NOMO-1 treated with DMSO at 0.1 percent for 48 hours (cell line): ENCODE measurements around the gene PAX9.

ENCODE experiments used
- DNase-seq: peaks from one replicate; lab custom pipeline; 2025; ENCODE audit not compliant: unreplicated experiment; lab: John Stamatoyannopoulos, UW

Gene PAX9

DNA sequence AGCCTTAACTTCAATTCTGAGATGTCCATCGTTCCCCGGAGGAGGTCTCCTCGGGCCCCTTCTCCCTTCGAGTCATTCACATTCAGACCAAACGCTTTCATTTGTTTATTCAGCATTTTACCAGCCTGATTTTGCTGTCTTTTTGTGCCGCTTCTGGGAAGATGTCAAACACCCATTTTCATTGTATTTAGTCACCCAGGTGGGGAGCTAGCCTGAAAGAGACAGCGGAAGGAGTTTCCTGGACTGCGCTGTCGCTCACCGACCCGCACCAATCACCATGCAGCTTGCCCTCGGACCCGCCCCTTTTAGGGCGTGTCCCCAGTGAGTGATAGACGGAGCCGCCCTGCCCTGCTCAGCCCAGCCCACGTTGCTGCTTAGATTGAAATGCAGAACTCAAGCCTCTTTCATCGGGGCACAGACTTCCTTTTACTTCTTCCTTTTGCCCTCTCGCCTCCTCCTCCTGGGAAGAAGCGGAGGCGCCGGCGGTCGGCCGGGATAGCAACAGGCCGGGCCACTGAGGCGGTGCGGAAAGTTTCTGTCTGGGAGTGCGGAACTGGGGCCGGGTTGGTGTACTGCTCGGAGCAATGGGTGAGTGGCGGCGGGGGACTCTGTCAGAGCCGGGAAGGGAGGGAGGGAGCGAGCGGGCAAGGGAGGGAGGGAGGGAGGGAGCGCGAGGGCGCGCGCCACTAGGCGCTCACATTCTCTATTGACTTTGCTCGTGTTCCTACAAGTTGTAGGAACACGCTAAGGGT, at the start of gene PAX9:
Gene PAX9, plus strand, starts transcription at position 355 of the 752 bp plus-strand sequence. Its CDS starts 230 bp downstream, at position 585.
- DNase-seq, result no peak

DNA sequence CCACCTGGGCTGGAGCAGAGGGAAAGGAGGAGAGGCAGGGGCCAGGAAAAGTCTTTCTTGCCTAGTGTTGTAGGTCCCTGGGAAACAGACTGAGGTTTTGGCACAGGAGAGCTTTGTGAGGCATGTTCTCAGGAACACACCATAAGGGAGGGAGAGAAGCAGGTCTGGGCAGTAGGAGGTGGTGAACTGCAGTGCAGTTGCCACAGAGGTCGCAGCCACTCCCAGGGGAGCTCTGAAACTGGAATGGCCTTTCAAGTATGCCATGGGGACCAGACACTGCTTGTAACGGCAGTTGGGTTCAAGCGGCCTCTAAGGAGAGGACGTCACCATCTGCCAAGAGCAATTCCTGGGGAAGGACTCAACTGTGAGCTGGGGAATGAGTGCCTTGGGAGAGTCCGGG, 43.8 kb upstream of the PAX9 start:
- DNase-seq, result no peak

DNA sequence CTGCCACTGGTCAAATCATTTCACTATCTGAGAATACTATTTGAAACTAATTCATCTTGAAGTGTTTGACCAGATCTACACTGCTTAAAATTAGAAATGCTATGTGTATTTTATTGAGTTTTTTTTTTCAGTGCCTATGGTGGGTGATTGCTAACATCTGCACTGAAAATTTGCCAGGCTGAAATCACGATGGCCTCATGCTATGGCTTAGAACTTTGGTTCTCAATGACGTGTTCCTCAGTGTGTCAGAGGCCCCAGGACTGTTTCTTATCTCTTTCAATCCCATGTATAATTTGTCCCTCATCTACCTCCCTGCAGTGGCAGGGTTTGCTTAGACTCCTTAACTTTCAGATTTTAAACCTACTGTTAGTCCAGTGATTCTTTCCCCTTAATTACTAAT, 43.0 kb upstream of the PAX9 start:
- DNase-seq, result no peak

DNA sequence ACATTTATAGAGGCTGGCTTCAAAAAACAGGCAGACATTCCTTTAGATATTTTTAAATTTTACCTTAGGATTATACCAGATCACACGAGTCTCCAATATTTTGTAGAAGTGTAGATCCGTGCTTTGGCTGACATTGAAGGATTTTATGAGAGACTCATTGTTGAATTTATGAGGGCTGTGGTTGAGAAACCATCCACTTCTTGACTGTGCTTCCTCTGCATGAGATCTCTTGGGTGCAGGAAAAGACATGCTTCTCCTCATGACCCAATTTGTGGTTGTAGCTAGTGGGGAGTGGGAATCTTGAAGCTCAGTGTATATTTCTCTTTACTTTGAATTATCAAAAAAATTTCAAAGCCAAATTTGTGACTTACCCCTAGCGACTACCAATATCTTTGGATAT, 42.5 kb upstream of the PAX9 start:
- no peak for DNase-seq

DNA sequence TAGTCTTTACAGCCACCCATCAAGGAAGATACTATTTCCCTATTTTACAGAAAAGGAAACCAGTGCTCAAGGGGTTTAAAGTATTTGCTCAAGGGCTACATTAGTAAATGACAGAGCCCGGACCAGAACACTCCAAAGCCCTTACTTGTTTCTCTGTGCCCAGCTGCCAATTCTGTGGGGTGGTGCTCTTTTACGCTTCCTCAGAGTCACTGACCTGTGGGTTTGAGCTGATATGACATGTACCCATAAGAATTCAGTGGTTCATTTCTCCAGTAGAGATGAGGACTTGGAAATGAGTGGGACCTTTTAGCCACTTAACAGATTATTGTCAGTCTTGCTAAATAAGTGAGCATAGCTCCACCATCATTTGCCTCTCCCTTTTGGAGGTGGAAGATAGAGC, 41.8 kb upstream of the PAX9 start:
- DNase-seq, result no peak

DNA sequence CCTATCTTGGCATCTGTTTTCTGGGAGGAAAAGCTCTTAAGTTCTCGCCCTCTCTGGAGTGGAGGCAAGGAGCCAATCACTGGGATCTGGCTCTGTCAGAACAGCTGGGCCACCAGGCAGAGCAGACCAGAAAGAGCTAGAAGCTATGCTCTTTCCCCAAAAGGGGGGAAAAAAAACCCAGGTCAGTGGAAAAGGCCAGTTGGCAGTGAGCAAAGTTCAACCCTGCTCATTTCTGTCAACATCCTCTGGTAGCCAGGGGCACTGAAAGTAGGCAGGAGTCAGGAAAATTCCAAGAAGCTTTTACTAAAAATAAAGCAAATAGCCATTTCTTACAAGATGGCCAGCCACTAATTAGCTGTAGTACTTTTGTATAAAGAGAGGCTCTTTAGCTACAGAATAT, 36.6 kb upstream of the PAX9 start:
- DNase-seq, result no peak

DNA sequence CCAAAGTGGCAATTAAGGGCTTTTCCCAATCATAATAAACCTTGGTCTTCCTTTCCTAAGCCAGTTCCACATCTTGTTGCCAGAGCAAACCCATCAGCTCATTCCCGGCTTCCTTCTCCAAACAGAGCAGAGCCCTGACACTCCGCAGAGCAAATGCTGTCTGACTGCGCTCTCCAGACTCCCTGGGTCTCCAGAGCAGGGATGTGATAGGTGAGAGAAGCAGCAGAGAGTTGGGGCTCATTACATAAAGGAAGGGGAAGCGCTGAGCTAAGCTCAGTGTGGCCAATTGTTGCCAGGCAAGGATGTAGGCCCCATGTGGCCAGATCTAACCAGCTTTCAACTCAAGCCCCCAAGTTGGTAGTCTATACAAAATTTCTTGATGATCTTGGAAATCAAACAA, 36.2 kb upstream of the PAX9 start:
- DNase-seq, result no peak

DNA sequence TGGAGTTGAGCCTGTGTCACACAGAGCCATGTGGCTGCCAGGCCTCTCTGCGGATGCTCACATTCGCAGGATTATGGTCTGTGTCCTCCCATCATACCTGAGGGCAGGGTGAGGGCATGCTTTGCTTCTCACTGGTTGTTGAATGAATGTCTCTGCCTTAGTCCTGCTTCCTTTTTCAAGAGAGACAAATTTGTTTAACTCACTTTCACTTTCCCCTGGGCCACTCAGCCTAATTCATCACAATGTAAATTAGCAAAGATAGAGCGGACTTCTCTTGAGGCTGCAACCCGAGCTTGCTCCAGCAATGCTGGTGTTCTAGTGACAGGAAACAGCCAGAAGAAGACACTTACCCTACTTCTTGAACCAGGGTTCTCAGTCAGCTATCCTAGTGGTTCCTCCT, 35.5 kb upstream of the PAX9 start:
- no peak for DNase-seq

DNA sequence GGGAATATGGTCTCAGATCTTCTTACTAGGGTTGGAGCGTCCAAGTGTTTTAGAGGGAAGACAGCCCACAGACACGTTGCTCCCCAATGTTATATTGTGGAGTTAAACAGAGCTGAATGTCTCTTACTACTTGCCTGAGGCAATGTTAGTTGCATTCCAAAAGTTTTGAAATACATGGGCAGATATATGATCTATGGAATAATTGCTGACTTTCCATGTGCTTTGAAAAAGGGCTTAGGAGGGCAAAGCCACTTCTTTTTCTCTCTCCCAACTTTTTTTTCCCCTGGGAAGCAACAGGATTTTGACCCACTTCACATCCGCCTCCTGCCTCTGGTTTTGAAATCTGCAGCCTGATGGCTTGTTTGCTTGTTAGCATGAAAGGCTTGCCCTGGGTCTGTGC, 33.7 kb upstream of the PAX9 start:
- DNase-seq, result no peak

DNA sequence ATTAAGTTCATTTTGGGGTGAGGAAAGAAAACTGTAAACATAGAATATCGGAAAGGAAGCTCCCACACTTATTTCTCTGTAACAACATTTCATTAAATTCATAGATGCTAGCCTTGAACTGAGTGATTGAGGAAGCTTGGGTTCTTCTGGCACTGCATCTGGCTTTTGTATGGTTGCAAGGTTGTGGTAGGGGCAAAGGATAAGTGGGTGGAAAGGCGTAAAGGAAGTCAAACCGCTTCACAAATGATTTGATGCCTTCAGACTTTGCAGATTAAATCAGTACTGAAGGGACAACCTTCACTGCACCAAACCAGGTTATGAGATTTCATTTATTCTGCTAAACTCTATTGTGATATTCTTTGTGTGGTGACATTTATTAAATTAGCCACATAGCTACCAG, 28.1 kb upstream of the PAX9 start:
- DNase-seq, result no peak

DNA sequence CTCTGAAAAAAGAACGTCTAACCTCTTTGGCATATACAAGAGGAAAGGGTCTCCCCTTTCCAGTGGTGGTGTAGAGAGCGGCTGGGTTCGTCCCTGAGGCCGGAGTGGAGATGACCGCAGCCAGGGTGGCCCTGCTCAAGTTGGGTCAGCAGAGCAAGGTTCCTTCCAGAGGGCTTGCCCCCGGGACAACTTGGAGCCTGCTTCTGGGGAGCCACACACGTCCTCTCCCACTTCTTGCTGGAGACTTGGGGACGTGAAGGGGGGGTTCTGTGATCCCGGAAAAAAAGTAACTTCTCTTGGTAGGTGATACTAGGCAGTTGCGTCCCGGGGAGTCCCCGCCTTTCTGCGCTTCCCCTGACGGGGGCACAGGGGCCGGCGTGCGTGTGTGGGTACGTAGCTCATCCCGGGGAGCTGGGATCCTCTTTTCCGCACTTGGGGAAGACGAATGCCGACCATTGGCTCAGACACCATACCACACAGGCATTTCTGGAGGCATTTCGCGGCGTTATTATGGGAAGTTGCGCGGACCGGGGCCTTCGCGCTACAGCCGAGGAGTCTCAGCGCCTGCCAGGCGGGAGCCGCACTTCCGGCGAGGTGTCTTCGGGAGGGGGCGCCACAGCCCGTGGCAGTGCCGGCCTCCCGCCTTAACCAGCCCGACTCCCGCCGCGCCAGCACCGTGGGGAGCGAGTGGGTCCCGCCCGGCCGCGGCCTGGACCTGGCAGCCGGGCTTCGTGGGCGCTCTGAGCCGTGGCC, 14.8 kb upstream of the PAX9 start:
- no peak for DNase-seq

DNA sequence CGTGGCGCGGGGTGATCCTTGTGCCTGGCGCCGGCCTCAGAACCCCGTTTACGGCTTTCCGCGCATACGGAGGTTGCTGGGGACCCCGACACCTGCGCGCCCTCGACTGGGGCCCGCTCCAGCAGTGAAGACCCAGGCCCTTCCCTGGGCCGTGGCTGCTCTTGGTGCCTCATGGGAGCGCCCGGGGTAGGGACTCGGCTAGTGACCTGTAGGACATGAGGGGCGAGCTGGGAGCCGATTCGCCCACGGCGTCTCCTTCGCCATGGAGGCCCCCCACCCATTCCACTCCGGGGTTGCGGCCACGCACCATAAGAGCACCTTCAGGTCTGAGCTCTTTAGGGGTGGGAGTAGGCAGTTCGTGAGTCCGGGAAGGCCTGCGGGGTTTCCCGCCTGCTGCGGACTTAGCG, 14.2 kb upstream of the PAX9 start:
- DNase-seq, result no peak

DNA sequence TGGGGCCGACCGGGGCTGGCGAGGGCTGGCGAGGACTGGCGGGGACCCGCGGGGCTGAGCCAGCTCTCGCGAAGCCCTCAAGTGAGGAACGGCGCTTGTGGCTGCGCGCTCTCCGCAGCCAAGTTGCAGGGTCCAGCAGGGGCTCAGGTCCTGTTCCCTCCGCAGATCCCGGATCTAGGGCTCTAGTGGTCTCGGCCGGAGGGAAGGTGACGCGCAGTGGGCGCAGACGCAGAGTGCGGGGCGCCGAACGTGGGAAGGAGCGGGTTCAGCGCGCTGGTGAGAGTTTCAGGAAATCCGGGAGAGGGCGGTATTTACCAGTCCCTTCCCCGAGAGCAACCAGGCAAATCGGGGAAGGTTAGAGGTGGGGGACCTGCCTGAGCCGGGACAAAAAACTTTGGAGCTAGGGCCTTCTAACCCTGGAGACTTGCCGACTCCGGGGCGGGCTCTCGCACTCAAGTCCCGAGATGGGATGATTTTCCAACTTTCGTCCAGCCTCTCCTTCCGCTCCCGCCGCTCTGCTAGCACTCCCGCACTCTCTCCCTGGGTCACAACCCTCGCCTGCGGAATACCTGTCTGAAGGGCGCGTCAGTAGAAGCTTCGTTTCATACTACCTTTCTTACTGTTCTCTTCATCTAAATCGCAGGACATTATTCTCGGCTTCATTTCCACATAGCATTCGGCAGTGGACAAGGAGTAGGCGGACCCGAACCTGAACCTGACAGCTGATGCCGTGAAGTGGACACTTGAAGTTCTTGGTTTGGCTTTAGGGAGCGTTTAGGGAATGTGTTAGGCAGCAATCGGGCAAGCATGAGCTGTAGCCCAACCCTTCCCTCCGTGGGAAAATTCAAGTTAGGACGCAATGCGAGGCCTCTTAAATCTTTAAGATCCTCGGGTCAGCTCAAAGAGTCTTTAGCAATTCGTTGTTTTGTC, 13.6 kb upstream of the PAX9 start:
- no peak for DNase-seq

DNA sequence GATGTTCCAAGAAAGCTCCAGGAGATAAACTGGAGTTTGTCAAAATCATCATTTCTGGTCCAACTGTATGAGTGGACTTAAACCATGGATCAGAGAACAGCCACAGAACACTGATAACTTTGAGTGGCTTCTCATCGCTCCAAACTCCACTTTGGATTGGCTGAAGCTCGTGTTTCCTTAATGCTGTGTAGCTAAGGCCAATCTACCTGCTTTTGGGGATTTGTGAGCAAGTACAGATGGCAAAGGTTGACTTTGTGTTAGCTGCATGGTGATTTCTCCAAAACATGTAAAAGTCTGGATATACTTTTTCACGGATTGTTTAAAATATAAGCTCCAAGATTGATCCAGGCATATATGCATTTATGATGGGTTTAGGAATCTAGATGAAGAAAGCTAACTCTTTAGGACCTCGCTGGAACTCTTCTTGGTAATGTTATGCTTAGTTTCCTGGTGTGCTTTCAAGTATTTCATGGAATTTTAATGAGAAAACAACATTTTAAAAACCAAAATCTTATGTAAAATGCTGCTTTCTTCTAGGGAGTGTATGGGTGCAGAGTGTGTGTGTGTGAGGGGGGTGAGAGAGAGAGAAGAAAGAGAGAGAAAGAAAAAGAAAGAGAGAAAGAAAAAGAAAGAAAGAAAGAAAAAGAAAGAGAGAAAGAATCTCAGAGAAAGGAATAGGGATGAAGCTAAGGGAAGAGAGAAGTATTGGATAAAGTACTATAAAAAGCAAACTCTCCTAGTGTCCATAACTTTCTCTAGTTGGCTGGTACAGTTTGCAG, 11.6 kb upstream of the PAX9 start:
- no peak for DNase-seq

DNA sequence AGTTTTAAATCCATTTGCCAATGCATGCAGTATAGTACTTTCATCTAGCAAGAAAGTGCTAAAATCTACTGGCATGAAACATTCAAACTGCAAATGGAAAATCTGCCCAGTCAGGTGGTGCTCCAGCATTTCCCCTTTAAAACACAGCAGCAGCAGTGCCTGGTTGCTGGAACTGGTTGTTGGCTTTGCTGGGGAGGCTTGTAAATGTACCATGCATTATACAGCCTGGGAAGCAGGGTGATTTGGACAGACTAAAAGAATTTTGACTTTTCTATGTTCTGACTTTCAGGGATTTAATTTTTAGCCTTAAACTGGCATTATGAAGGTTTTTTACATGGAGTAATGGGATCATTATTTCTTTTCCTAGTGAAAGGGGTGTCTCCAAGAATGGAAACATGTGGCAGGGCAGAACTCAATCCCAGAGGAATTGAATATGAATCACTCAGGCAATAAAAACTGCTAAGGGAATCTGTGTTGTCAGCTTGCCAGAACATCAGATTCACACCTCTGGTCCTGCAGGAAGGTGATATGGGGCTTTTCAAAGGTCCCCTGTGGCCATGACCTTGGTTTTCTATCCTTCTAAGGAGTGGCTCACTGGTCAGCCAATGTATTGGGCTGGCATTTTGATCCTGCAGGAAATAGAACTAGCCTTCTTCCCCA, 9.0 kb upstream of the PAX9 start:
- DNase-seq, result no peak

DNA sequence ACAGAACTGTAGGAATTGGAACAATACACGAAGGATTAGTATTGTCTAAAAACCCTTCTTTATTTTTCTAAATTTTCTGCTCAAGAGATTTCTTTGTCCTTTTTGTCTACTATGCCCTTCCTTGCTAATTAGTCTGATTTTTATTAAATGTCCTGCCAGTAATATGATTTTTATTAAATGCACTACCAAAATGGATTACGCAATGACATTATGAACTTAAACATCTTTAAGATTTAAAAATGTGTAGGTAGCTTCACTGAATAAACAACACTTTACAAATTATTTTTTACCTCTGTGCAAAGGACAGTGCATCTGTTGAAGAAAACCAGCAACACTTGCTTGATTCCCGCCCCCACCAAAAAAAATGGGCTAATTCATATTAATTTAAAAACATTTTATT, 8.2 kb upstream of the PAX9 start:
- no peak for DNase-seq

DNA sequence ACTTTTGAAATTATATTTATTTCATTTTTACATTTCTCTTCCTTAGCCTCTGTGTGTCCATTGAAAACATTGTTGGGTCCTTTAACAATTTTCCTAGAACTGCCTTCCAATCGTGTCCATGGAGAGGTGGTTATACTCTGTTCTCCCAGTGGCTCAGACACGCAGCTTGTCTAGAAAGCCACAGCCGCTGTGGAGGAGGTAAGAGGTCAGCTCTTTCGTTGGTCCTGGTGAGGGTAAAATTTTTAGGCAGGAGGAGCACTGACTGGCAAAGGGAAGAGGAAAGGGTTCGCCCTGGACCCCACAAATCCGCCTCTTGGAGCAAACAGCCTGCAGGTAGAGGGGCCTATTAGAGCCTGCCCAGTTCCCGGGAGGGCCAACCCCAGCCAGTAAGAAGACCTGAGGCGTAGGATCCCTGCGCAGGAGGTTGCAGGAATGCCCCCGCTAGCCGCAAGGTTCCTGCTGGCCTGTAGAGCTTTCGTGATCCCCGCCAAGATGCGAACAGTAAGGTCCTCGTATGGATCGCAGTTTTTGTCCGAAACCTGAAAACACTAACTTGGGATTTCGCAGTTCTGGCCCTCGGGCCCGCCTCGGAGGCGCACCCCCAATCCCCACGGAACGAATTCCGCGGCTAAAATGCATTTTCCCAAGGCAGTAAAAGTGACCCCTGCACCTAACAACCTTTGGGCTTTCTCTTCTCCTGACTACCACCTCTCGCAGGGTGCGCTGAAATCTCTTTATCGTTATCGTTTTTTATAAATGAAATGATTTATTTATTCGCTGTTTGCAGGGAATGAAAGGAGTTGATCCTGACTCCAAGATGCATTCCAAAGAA, 7.5 kb upstream of the PAX9 start:
- DNase-seq, result no peak

DNA sequence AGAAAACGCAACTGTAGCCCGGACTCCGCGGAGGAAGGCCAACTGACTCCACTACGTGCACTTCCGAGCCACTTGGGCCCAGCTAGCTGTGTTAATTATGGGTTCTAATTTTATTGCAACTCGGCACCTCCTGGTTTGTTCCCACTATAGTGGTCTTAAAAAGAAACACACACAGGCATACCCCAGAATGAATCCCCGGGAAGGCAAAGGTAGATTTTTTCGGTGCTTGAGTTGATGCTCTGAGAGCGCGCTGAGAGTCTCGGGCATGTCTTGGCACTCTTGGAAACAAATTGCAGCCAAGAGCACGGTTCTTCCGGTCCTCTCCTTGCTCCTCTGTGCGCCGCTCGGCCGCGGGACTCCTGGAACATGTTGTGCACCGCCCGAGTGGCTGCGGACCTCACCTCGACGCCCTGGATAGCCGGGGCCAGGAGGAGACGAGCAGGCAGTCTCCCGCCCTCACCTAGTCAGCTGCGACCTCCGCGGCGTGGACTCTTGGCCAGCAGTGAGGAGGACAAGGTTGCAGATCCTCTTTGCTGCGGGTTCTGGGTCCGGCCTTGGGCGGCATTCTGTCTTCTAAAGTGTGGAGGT, 6.8 kb upstream of the PAX9 start:
- no peak for DNase-seq

DNA sequence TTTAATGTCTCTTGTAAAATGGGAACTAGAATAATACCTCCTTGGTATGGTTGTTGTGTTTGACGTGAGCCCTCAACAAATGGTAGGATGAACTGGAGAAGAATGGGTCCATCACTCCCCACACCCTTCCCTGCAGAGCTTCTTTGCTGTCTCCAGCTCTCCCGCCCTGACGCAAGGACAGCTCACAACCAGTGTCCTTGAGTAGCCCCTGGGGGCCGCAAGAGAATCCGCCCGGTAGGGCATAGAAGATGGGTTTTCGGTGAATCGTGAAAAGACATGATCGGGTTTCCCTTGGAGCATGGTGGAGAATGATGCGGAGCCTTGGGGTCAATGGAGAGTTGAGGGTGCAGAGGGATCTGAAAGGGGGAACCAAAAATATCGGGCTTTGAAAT, 6.1 kb upstream of the PAX9 start:
- no peak for DNase-seq
